H1 (cell line): ENCODE data around the gene SPAG8. TPM values are rescaled to one million over a fixed set of nuclear protein-coding genes. Genes with fewer than 3 reads are reported as not detected.

Experiments used
- CTCF ChIA-PET: fragments of 300-600 bp; sonication (Branson Sonifier 250); formaldehyde crosslinking; loops from one replicate; lab custom pipeline; 2021; ENCODE audit not compliant: partially characterized antibody; lab: Charles Lee
- POLR2A ChIA-PET: fragments of 300-600 bp; sonication (Branson Sonifier 250); formaldehyde crosslinking; loops from one replicate; lab custom pipeline; 2021; ENCODE audit warnings: inconsistent platforms; ENCODE audit not compliant: partially characterized antibody; lab: Charles Lee
- DNase-seq, 2 experiments: peaks; one replicate each; pipeline versions ENCODE4 v3.0.0 to v3.0.0-alpha.2; 2010 to 2022; ENCODE audit warnings: low spot score in 2 of 2, low read depth in 1 of 2, mixed read lengths in 1 of 2
- FAIRE-seq: peaks from 2 replicates; lab custom pipeline; 2011; peaks lifted over from hg19 to GRCh38; lab: Jason Lieb, UNC
- H2AFZ ChIP-seq: 2 replicates; pipeline ENCODE4 v1.8.1; 2012; ENCODE audit warnings: low read length, inconsistent platforms
- H2AK5ac ChIP-seq: 2 replicates; pipeline ENCODE4 v1.6.1; 2013; ENCODE audit warnings: low read depth, low read length
- H2BK120ac ChIP-seq: replicated peaks from 2 replicates; pipeline ENCODE3; 2013; ENCODE audit warnings: low read depth, low read length, inconsistent platforms
- H2BK12ac ChIP-seq: 2 replicates; pipeline ENCODE4 v1.6.1; 2013; ENCODE audit warnings: low read depth, low read length
- H2BK15ac ChIP-seq: 2 replicates; pipeline ENCODE4 v1.6.1; 2013; ENCODE audit warnings: low read length
- H2BK20ac ChIP-seq: 2 replicates; pipeline ENCODE4 v1.6.1; 2013; ENCODE audit warnings: low read length
- H2BK5ac ChIP-seq: 2 replicates; pipeline ENCODE4 v1.6.1; 2013; ENCODE audit warnings: low read depth, low read length
- H3K14ac ChIP-seq: 2 replicates; pipeline ENCODE4 v1.6.1; 2013; ENCODE audit warnings: inconsistent platforms; ENCODE audit not compliant: insufficient read length
- H3K18ac ChIP-seq: 2 replicates; pipeline ENCODE4 v1.6.1; 2013; ENCODE audit warnings: low read length; ENCODE audit errors: extremely low read depth
- H3K23ac ChIP-seq: 2 replicates; pipeline ENCODE4 v1.6.1; 2013; ENCODE audit warnings: inconsistent platforms; ENCODE audit not compliant: insufficient read length
- H3K23me2 ChIP-seq: 2 replicates; pipeline ENCODE4 v1.6.1; 2013; ENCODE audit warnings: low read depth, low read length
- H3K27ac ChIP-seq: 2 replicates; pipeline ENCODE4 v1.6.1; 2011; ENCODE audit warnings: low read depth, low read length, inconsistent platforms
- H3K27me3 ChIP-seq, 4 experiments: replicated peaks in 1 of 4; 1 replicate in 1 of 4; 2 replicates in 3 of 4; pipeline versions ENCODE4 v1.6.1 to v1.8.1; 2011 to 2013; ENCODE audit warnings: low read length in 3 of 4, mild to moderate bottlenecking in 3 of 4, inconsistent platforms in 2 of 4, mixed read lengths in 2 of 4, moderate library complexity in 1 of 4; ENCODE audit not compliant: control insufficient read depth in 3 of 4, insufficient read depth in 3 of 4; ENCODE audit errors: extremely low read depth in 1 of 4
- H3K36me3 ChIP-seq, 4 experiments: 2 replicates each; pipeline versions ENCODE4 v1.6.1 to v1.8.1; 2011 to 2013; ENCODE audit warnings: mild to moderate bottlenecking in 4 of 4, low read length in 3 of 4, moderate library complexity in 2 of 4, control low read depth in 1 of 4, inconsistent platforms in 1 of 4; ENCODE audit not compliant: insufficient read depth in 4 of 4, control insufficient read depth in 2 of 4
- H3K4ac ChIP-seq: replicated peaks from 2 replicates; pipeline ENCODE3; 2013; ENCODE audit warnings: low read length, low read depth, mixed read lengths, inconsistent platforms; ENCODE audit not compliant: insufficient read length
- H3K4me1 ChIP-seq, 4 experiments: replicated peaks in 1 of 4; 1 replicate in 1 of 4; 2 replicates in 3 of 4; pipeline versions ENCODE4 v1.6.1 to v1.8.1; 2011 to 2013; ENCODE audit warnings: low read length in 3 of 4, inconsistent platforms in 2 of 4, mixed read lengths in 1 of 4; ENCODE audit not compliant: insufficient read depth in 4 of 4, control insufficient read depth in 3 of 4
- H3K4me2 ChIP-seq, 2 experiments: 2 replicates each; pipeline versions ENCODE4 v1.6.1 to v1.8.1; 2011 to 2013; ENCODE audit warnings: low read depth in 2 of 2, low read length in 2 of 2, control low read depth in 1 of 2, inconsistent platforms in 1 of 2, mild to moderate bottlenecking in 1 of 2; ENCODE audit not compliant: insufficient read depth in 1 of 2
- H3K4me3 ChIP-seq, 4 experiments: fragments of 200-600, 300-600 bp in 1 of 4; sonication (generic), shearing (Covaris generic), sonication (Bioruptor Twin) in 1 of 4; 2 replicates each; pipeline versions ENCODE4 v1.5.1 to v1.8.1; 2011 to 2016; ENCODE audit warnings: low read length in 4 of 4, low read depth in 3 of 4, control low read depth in 2 of 4, inconsistent platforms in 2 of 4, mild to moderate bottlenecking in 2 of 4, mixed read lengths in 1 of 4, moderate library complexity in 1 of 4; ENCODE audit not compliant: insufficient read depth in 2 of 4; ENCODE audit errors: extremely low read depth in 1 of 4
- H3K56ac ChIP-seq: replicated peaks from 2 replicates; pipeline ENCODE3; 2013; ENCODE audit warnings: low read depth, mild to moderate bottlenecking, mixed read lengths, low read length, inconsistent platforms; ENCODE audit not compliant: insufficient read length
- H3K79me1 ChIP-seq: 2 replicates; pipeline ENCODE4 v1.6.1; 2013; ENCODE audit warnings: low read depth, low read length, control low read depth
- H3K79me2 ChIP-seq, 2 experiments: 2 replicates each; pipeline versions ENCODE4 v1.6.1 to v1.8.1; 2012 to 2013; ENCODE audit warnings: low read length in 2 of 2, mild to moderate bottlenecking in 2 of 2, inconsistent platforms in 1 of 2; ENCODE audit not compliant: insufficient read depth in 2 of 2, control insufficient read depth in 1 of 2
- H3K9ac ChIP-seq, 4 experiments: replicated peaks in 1 of 4; 1 replicate in 1 of 4; 2 replicates in 3 of 4; pipeline versions ENCODE4 v1.6.1 to v1.8.1; 2011 to 2013; ENCODE audit warnings: low read depth in 3 of 4, low read length in 3 of 4, control low read depth in 2 of 4, mild to moderate bottlenecking in 2 of 4, moderate library complexity in 2 of 4, inconsistent platforms in 1 of 4; ENCODE audit errors: extremely low read depth in 1 of 4
- H3K9me3 ChIP-seq, 2 experiments: 2 replicates each; pipeline versions ENCODE4 v1.6.1 to v1.8.1; 2012 to 2013; ENCODE audit warnings: mild to moderate bottlenecking in 2 of 2, moderate library complexity in 2 of 2, control low read depth in 1 of 2, inconsistent platforms in 1 of 2, low read depth in 1 of 2, low read length in 1 of 2, mixed read lengths in 1 of 2; ENCODE audit not compliant: insufficient read depth in 2 of 2
- H4K20me1 ChIP-seq, 2 experiments: replicated peaks in 1 of 2; 2 replicates each; pipeline versions ENCODE3 to v1.8.1; 2011 to 2013; ENCODE audit warnings: inconsistent platforms in 2 of 2, low read length in 2 of 2, mild to moderate bottlenecking in 1 of 2; ENCODE audit not compliant: insufficient read depth in 2 of 2, control insufficient read depth in 1 of 2
- H4K5ac ChIP-seq: 2 replicates; pipeline ENCODE4 v1.6.1; 2013; ENCODE audit warnings: low read length, low read depth, mixed read lengths, inconsistent platforms; ENCODE audit not compliant: insufficient read length
- H4K8ac ChIP-seq: 2 replicates; pipeline ENCODE4 v1.8.0; 2013; ENCODE audit warnings: mild to moderate bottlenecking, moderate library complexity, low read length, inconsistent platforms; ENCODE audit not compliant: insufficient read depth; ENCODE audit errors: extremely low read depth
- H4K91ac ChIP-seq: replicated peaks from 2 replicates; pipeline ENCODE3; 2013; ENCODE audit warnings: low read length, mixed read lengths, inconsistent platforms; ENCODE audit not compliant: insufficient read length
- WGBS, 2 experiments: shearing (Covaris generic) in 1 of 2; methylation state at CpG; one replicate each; pipeline versions ENCODE4 v1.1.6 to v1.1.7; 2013 to 2015; ENCODE audit warnings: low lambda C conversion rate in 2 of 2, mixed read lengths in 2 of 2, inconsistent platforms in 1 of 2, low coverage in 1 of 2, missing lambda C conversion rate in 1 of 2; ENCODE audit not compliant: insufficient replicate concordance in 2 of 2, insufficient coverage in 1 of 2, insufficient read length in 1 of 2; ENCODE audit errors: extremely low coverage in 1 of 2, missing lambda C conversion rate in 1 of 2; 5-methylcytosine and 5-hydroxymethylcytosine counted together
- polyA plus RNA-seq, 7 experiments: library from polyadenylated mRNA; depleted of rRNA in 3 of 7; stranded (reverse) in 5 of 7; unstranded in 2 of 7; fragments of >200 nt in 5 of 7; fragments of 200-250 nt in 2 of 7; gene quantifications; 1 replicate in 5 of 7; 2 replicates in 1 of 7; 4 replicates in 1 of 7; pipeline versions ENCODE4 v1.2.1 to v1.2.3, GENCODE V29; 2011 to 2013; ENCODE audit warnings: missing spikeins in 2 of 7, mixed read lengths in 2 of 7
- total RNA-seq: library from RNA; stranded (reverse); fragmentation: NEBNext Ultra II Directional; extraction: Animal tissue kit (Norgen Biotek cat#: 25700); gene quantifications from 2 replicates; pipeline ENCODE4 v1.2.1, GENCODE V29; 2021

SPAG8 gene
- total and polyA plus RNA-seq, 2 of the 8 experiments (the other 6 are each of a cell fraction or from before 2014, with no cell fraction given) = 0.37 to 0.44 TPM

- H3K79me1 ChIP-seq = no peaks in the 10 kb centered on the region
- no peak overlapping the region for H2BK20ac ChIP-seq
- H3K36me3 ChIP-seq = peaks cover 0 to 4% (median 0%) of the 10 kb centered on the region in 4 experiments; a peak in 2 of 8 replicates
- no peak overlapping the region for H2AFZ ChIP-seq
- H3K56ac ChIP-seq = no peak overlapping the region
- no peak overlapping the region for H2BK5ac ChIP-seq
- peaks cover 0 to 3% (median 2%) of the 10 kb centered on the region in 4 experiments; a peak in 1 of 7 replicates for H3K27me3 ChIP-seq
- peaks cover 0 to 2% of the 10 kb centered on the region in 2 experiments for H4K20me1 ChIP-seq
- DNase-seq (no peak), FAIRE-seq (no peak)
- no peak overlapping the region for H2BK15ac ChIP-seq
- no peak overlapping the region for H3K9ac ChIP-seq
- POLR2A ChIA-PET = no interaction called here
- no peak overlapping the region for H2AK5ac ChIP-seq
- no peak overlapping the region for H4K5ac ChIP-seq
- no peak overlapping the region for H4K91ac ChIP-seq
- no peaks in the 10 kb centered on the region for H3K79me2 ChIP-seq
- peaks cover 0 to 4% (median 2%) of the 10 kb centered on the region in 4 experiments; a peak in 4 of 7 replicates for H3K4me1 ChIP-seq
- WGBS, 2 experiments = 90% methylated on average over 9 of the region's 9 CpGs; no CpG with 5 or more reads in 1 of the 2 experiments
- H3K23me2 ChIP-seq = peaks cover 4% of the 10 kb centered on the region
- no peak overlapping the region for H3K4ac ChIP-seq
- no peak overlapping the region for H3K27ac ChIP-seq
- H3K4me3 ChIP-seq = no peak overlapping the region
- no peak overlapping the region for H3K14ac ChIP-seq
- H2BK120ac ChIP-seq = no peak overlapping the region
- H3K23ac ChIP-seq = no peak overlapping the region
- no peak overlapping the region for H3K4me2 ChIP-seq
- no peak overlapping the region for H3K18ac ChIP-seq
- no peaks in the 10 kb centered on the region for H3K9me3 ChIP-seq
- no peak overlapping the region for H4K8ac ChIP-seq
- CTCF ChIA-PET = interaction anchor here (0.9 to 3.2 kb wide), 3 partner anchors 18 to 160 kb away, joined by 3 to 13 read pairs (median 3); no protein-coding TSS in a partner anchor
- H2BK12ac ChIP-seq = no peak overlapping the region
These were observed 3.6 kb downstream of the SPAG8 start for GRCh38 chr9:35808433-35808832.
